GM21723 (cell line): ENCODE results near the gene MBOAT1.

Experiments
- ATAC-seq: cut with Tn5 transposase; IDR thresholded peaks from one replicate; pipeline ENCODE4 v1.9.1; 2021; ENCODE audit warnings: mild to moderate bottlenecking, moderate library complexity; ENCODE audit not compliant: unreplicated experiment

MBOAT1 gene

GRCh38 chr6:20058121-20058905 is 154.0 kb downstream of the MBOAT1 start:
- no peak for ATAC-seq

DNA sequence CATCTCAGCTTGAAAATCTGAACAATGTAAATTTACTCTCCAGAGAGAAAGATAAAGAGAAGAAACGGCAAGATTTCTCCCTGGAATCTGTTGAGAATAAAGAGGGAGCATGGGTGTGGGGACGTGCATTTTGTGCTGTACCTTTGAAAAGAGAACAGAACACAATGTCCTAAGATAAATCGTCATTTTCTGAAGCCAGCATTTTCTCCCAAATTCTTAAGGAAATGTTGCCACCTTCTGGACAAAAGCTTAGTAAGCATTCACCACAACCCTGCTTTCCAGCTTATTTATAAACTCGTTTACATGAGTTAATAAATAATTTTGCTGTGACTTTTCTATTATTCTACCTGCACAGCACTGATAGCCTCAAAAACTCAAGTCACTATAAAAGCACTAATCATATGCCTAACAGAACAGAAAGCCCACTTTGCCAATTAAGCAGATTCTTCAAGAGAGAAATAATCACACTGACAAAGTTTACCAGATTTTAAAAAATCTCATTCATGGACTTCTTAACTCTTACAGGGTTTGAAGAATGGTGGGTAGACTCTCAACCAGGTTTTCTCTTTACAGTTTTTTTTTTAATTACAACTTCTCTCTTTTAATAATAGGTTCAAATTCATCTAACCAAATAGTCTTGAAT is 155.8 kb downstream of the MBOAT1 start:
- ATAC-seq: no peak

DNA sequence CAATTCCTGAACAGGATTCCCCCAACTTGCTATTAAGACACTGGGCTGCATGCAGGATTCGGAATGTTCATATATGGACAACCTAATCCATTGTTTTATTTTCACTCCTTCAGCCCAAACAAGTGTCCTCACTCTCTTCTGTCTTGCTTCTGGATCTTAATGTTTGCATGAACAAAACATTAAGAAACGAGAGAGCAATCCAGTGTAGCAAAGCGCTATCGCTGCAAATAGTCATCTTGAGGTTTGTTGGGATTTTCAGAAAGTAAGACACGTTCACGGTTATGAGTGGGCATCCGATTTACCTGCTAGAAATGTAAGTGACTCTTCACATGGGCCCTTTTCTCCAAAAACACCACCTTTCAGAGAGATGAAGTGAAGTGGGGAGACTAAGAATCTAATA is 156.4 kb downstream of the MBOAT1 start:
- no peak for ATAC-seq
